SK-N-SH treated with all-trans-retinoic acid at 6 μM for 48 hours (cell line): ENCODE results near the gene ATN1.

Experiments used
- ESRRG ChIP-seq: fragments of 250-450 bp; sonication (Bioruptor Pico); IDR thresholded peaks from 2 replicates; pipeline ENCODE4 v1.6.1; 2021; ENCODE audit warnings: mild to moderate bottlenecking
- RARB ChIP-seq: fragments of 250-450 bp; sonication (Bioruptor Pico); IDR thresholded peaks from 2 replicates; pipeline ENCODE4 v1.8.0; 2021; ENCODE audit warnings: mild to moderate bottlenecking, moderate library complexity
- SNAI2 ChIP-seq: fragments of 250-450 bp; sonication (Bioruptor Pico); IDR thresholded peaks from 2 replicates; pipeline ENCODE4 v1.5.0; 2020; ENCODE audit warnings: mild to moderate bottlenecking, moderate library complexity
- TF ChIP-seq, protein P1 (sequence below): fragments of 250-450 bp; sonication (Bioruptor Pico); IDR thresholded peaks from 2 replicates; pipeline ENCODE4 v1.8.0; 2020; ENCODE audit warnings: mild to moderate bottlenecking, moderate library complexity, borderline replicate concordance

DNA sequence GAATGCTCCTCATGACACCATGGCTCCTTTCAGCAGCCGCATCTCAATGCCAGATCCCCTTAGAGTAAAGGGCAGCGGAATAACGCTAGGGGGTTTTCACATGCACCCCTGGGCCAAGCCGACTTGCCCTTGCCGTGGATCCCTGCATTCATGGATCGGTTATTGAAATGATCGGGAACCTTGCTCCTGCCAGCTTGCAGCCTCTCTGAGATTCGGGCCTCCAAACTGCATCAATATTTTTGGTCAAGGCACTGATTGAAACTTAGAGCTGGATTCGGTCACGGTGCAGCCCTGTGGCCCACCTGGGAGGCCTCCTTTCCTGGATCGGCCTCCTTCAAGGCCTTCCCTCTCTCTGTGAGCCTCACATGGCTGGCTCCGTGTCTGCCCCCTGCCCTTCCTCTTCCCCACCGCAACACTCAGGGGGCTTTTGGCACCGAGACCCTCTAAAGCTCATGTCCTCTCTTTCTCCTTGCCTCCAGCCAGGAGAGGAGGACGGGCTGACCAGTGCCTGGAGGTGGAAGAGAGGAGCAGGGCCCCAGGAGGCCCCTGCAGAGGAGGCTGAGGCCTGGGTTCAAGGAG, 25.2 kb downstream of the ATN1 start:
- no peak for TF ChIP-seq RARB
- no peak for TF ChIP-seq SNAI2 (CRISPR knock-in tag)
- TF ChIP-seq, protein P1, sequence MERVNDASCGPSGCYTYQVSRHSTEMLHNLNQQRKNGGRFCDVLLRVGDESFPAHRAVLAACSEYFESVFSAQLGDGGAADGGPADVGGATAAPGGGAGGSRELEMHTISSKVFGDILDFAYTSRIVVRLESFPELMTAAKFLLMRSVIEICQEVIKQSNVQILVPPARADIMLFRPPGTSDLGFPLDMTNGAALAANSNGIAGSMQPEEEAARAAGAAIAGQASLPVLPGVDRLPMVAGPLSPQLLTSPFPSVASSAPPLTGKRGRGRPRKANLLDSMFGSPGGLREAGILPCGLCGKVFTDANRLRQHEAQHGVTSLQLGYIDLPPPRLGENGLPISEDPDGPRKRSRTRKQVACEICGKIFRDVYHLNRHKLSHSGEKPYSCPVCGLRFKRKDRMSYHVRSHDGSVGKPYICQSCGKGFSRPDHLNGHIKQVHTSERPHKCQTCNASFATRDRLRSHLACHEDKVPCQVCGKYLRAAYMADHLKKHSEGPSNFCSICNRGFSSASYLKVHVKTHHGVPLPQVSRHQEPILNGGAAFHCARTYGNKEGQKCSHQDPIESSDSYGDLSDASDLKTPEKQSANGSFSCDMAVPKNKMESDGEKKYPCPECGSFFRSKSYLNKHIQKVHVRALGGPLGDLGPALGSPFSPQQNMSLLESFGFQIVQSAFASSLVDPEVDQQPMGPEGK (CRISPR knock-in tag): no peak
- TF ChIP-seq ESRRG (CRISPR knock-in tag): no peak
